Measurements from ENCODE around the gene TTBK1. TPM values are rescaled to one million over a fixed set of nuclear protein-coding genes. Genes with fewer than 3 reads are reported as not detected.

The TTBK1 gene
- total and polyA plus RNA-seq, 8 donors, result 0.05 to 0.37 (median 0.14) TPM; not detected in 3

DNA sequence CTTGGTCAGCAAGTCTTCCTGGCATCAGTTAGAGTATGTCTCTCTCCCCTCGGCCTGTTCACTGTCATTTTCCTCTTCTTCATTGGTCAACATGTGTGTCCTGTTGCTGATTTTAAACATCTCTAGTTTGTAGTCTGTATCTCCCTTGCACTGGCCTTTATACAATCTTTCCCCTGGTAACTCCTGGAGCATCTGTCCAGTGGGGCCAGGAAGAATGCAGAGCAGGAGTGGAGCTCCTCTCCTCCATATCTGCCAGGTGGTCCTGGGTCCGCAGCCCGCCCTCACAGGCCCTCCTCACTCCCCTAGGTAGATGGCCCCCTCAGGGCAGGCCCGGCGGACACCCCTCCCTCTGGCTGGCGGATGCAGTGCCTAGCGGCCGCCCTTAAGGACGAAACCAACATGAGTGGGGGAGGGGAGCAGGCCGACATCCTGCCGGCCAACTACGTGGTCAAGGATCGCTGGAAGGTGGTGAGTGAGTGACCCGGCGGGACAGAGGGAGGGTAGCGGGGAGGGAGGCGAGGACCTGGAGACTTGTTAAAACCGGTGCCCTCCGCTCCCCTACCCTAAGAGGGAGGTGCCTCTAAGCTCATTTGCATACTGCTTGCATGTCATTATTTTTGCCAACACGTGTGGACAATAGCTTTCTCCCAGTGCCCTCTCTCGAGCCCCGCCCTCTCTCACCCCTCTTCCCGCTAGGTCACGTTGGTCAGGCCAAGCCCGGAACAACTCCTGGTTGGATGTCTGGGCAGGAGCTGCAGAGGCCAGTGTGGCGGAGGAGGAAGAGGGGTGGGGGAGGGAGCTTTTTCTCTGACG is 3.2 kb downstream of the TTBK1 start:
- H3K9me3 ChIP-seq, result no peaks in the 10 kb centered on the region
- DNase-seq, result peak; percentile 56 to 69
- H3K27ac ChIP-seq, result peak overlapping the region in 4 of 5 donors; percentile 35 to 58 (median 56)
- peaks cover 10 to 22% (median 19%) of the 10 kb centered on the region in 4 donors for H3K4me1 ChIP-seq
- intact Hi-C loops (cut with DNase I; ENCODE audit: low total_unique reads), result no loop called here
- no peaks in the 10 kb centered on the region for H3K36me3 ChIP-seq
- peak overlapping the region; percentile 55 to 84 (median 68) for H3K4me3 ChIP-seq
- WGBS, 5 donors, result 13 to 15% (median 14%) methylated on average over 20 to 27 of the region's 27 CpGs
- H3K27me3 ChIP-seq, result peaks cover 6 to 76% (median 43%) of the 10 kb centered on the region in 3 donors
- TF ChIP-seq POLR2A (IDR thresholded peaks at IDR 0.05), result no peak
- TF ChIP-seq CTCF (IDR thresholded peaks at IDR 0.05), result no peak
- TF ChIP-seq EP300 (IDR thresholded peaks at IDR 0.05), result no peak
- TF ChIP-seq POLR2AphosphoS5 (IDR thresholded peaks at IDR 0.05), result no peak

- 1 to 3% (median 2%) methylated on average over 42 to 46 of the region's 46 CpGs for WGBS, 5 donors
- Histone ChIP-seq H3K27me3 (peaks cover 6 to 76% (median 43%) of the 10 kb centered on the region in 3 donors), H3K36me3 (no peaks in the 10 kb centered on the region), H3K27ac (peak overlapping the region in 4 of 5 donors; percentile 35 to 58 (median 56)), H3K4me3 (peak overlapping the region; percentile 55 to 84 (median 68)), H3K9me3 (no peaks in the 10 kb centered on the region), H3K4me1 (peaks cover 10 to 22% (median 19%) of the 10 kb centered on the region in 4 donors)
- peak in 1 of 3 donors; percentile 19 for TF ChIP-seq POLR2AphosphoS5 (IDR thresholded peaks at IDR 0.05)
- TF ChIP-seq POLR2A (IDR thresholded peaks at IDR 0.05), result no peak
- intact Hi-C loops (cut with DNase I; ENCODE audit: low total_unique reads), result no loop called here
- peak; percentile 82 to 94 for DNase-seq
Observed at GRCh38 chr6:43247114-43247999, 4.1 kb downstream of the TTBK1 start.

GRCh38 chr6:43248101-43248500 is 4.8 kb downstream of the TTBK1 start:
- H3K27ac ChIP-seq, result no peak overlapping the region
- peaks cover 10 to 22% (median 19%) of the 10 kb centered on the region in 4 donors for H3K4me1 ChIP-seq
- 72 to 84% (median 79%) methylated on average over 3 of the region's 3 CpGs for WGBS, 5 donors
- no peak for TF ChIP-seq POLR2A (IDR thresholded peaks at IDR 0.05)
- no peak for TF ChIP-seq CTCF (IDR thresholded peaks at IDR 0.05)
- TF ChIP-seq POLR2AphosphoS5 (IDR thresholded peaks at IDR 0.05), result no peak
- TF ChIP-seq EP300 (IDR thresholded peaks at IDR 0.05), result no peak
- peak in 1 of 2 donors; percentile 3 for DNase-seq
- intact Hi-C loops (cut with DNase I; ENCODE audit: low total_unique reads), result no loop called here
- no peaks in the 10 kb centered on the region for H3K9me3 ChIP-seq
- H3K4me3 ChIP-seq, result no peak overlapping the region
- H3K27me3 ChIP-seq, result peaks cover 6 to 76% (median 44%) of the 10 kb centered on the region in 3 donors
- H3K36me3 ChIP-seq, result no peaks in the 10 kb centered on the region

- peaks cover 6 to 76% (median 37%) of the 10 kb centered on the region in 3 donors for H3K27me3 ChIP-seq
Observed at GRCh38 chr6:43248791-43249190, 5.5 kb downstream of the TTBK1 start.

More at GRCh38 chr6:43248791-43249190, 5.5 kb downstream of the TTBK1 start:
- H3K27ac ChIP-seq, result no peak overlapping the region
- TF ChIP-seq CTCF (IDR thresholded peaks at IDR 0.05) (no peak), POLR2A (IDR thresholded peaks at IDR 0.05) (no peak), EP300 (IDR thresholded peaks at IDR 0.05) (no peak), POLR2AphosphoS5 (IDR thresholded peaks at IDR 0.05) (no peak)
- intact Hi-C loops (cut with DNase I; ENCODE audit: low total_unique reads), result no loop called here
- no peak for DNase-seq
- no peaks in the 10 kb centered on the region for H3K9me3 ChIP-seq
- H3K4me1 ChIP-seq, result peaks cover 5 to 21% (median 16%) of the 10 kb centered on the region in 4 donors
- H3K4me3 ChIP-seq, result no peak overlapping the region
- no peaks in the 10 kb centered on the region for H3K36me3 ChIP-seq
